Transverse colon (tissue), 4 donors: ENCODE results near the gene GLIPR2. TPM values are rescaled to one million over a fixed set of nuclear protein-coding genes. Genes with fewer than 3 reads are reported as not detected.

ENCODE experiments used
- DNase-seq: peaks from one replicate; pipeline ENCODE4 v3.0.0-alpha.2; 2019
- H3K27ac ChIP-seq, 4 donors: fragments of 200-600 bp; sonication (generic); 2 replicates each; pipeline ENCODE4 v1.5.1; 2016 to 2018; ENCODE audit warnings: inconsistent platforms in 4 of 4
- H3K27me3 ChIP-seq: fragments of 200-600 bp; sonication (generic); 2 replicates; pipeline ENCODE4 v1.5.1; 2017; ENCODE audit warnings: inconsistent platforms
- H3K36me3 ChIP-seq, 4 donors: fragments of 200-600 bp; sonication (generic); 2 replicates each; pipeline ENCODE4 v1.5.1; 2017 to 2019; ENCODE audit warnings: inconsistent platforms in 4 of 4
- H3K4me1 ChIP-seq, 4 donors: fragments of 200-600 bp; sonication (generic); 2 replicates each; pipeline ENCODE4 v1.5.1; 2017 to 2020; ENCODE audit warnings: inconsistent platforms in 4 of 4
- H3K4me3 ChIP-seq, 4 donors: fragments of 200-600 bp; sonication (generic); 1 replicate in 1 of 4; 2 replicates in 3 of 4; pipeline versions ENCODE4 v1.5.1 to v1.6.1; 2017 to 2019; ENCODE audit warnings: inconsistent platforms in 4 of 4
- H3K9me3 ChIP-seq, 2 donors: fragments of 200-600 bp; sonication (generic); 2 replicates each; pipeline ENCODE4 v1.5.1; 2017 to 2019; ENCODE audit warnings: inconsistent platforms in 2 of 2
- CTCF ChIP-seq, 5 experiments: fragments of 200-600 bp in 3 of 5; fragments of 450-650 bp in 2 of 5; sonication (generic) in 3 of 5; IDR thresholded peaks; 1 replicate in 2 of 5; 2 replicates in 3 of 5; pipeline ENCODE4 v1.5.1; 2016 to 2017; ENCODE audit warnings: antibody characterized with exemption in 5 of 5, inconsistent platforms in 3 of 5, mild to moderate bottlenecking in 2 of 5, moderate library complexity in 1 of 5
- EP300 ChIP-seq: sonication (generic); formaldehyde crosslinking; IDR thresholded peaks from one replicate; pipeline ENCODE4 v1.6.1; 2017; ENCODE audit warnings: antibody characterized with exemption, low read depth
- POLR2A ChIP-seq: fragments of 450-650 bp; IDR thresholded peaks from one replicate; pipeline ENCODE4 v1.6.1; 2016; ENCODE audit warnings: antibody characterized with exemption, mild to moderate bottlenecking, moderate library complexity
- POLR2AphosphoS5 ChIP-seq, 3 donors: sonication (generic); formaldehyde crosslinking; IDR thresholded peaks; one replicate each; pipeline ENCODE4 v1.6.1; 2016; ENCODE audit warnings: antibody characterized with exemption in 3 of 3
- WGBS, 2 donors: methylation state at CpG; one replicate each; pipeline ENCODE4 v1.1.5; 2018; ENCODE audit warnings: low coverage in 1 of 2; 5-methylcytosine and 5-hydroxymethylcytosine counted together
- in situ Hi-C, 4 donors: fragments of 200-750 bp; cut with MboI; loops; one replicate each; pipeline versions ENCODE4 v1.15.0 to v1.15.1; 2017; ENCODE audit warnings: low sequenced_read_pairs in 3 of 4, low pct_ligation_motif_present in 1 of 4, low pct_unique_long_range_greater_than_20kb in 1 of 4
- intact Hi-C: fragments of 100-400 bp; cut with DNase I; formaldehyde crosslinking; loops from one replicate; pipeline ENCODE4 v1.15.1; 2023; ENCODE audit warnings: low total_unique reads
- total RNA-seq, 4 donors: library from RNA; depleted of rRNA; stranded (reverse); fragments of >200 nt; gene quantifications; one replicate each; pipeline ENCODE4 v1.1.0, GENCODE V29; 2016

GLIPR2 gene
- total RNA-seq, 4 donors from 2014 or later = 9.7 to 40.4 (median 26.7) TPM

DNA sequence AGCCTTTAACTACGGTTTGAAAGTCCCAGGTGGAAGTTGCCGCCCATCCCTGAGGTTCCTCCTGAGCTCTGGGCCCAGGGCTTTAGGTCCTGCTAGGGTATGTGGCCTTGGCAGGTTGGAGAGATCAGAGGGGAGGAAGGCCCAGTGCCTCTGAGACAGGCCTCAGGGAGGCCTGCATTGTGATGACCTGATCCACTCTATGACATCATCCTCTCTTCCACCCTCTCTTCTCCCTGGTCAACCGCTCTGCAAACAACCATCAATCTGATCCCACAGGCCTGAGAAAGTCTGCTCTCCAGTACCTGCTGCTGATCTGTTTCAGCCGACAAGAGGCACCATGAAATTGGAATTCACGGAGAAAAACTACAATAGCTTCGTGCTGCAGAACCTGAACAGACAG, 32.6 kb downstream of the GLIPR2 start, which contains the start of gene CCIN:
Gene CCIN (plus strand): TSS at position 223 of the 400 bp plus-strand sequence. CDS start 115 bp downstream, at position 338.
- intact Hi-C loops (no loop called here), in situ Hi-C loops (loop anchor here (5.0 to 25.0 kb wide), 3 partner anchors 64 to 132 kb away; partner anchors contain the start of gene RECK (in 1 of the 4))
- H3K4me3 ChIP-seq = no peak within 1 kb of the TSS
- TF ChIP-seq CTCF (IDR thresholded peaks at IDR 0.05) (no peak), EP300 (no peak), POLR2AphosphoS5 (IDR thresholded peaks at IDR 0.05) (no peak), POLR2A (no peak)
- peaks cover 0 to 22% (median 11%) of the 10 kb centered on the region in 4 donors for H3K4me1 ChIP-seq
- H3K27me3 ChIP-seq = no peaks in the 10 kb centered on the region
- no peaks in the 10 kb centered on the region for H3K36me3 ChIP-seq
- no peaks in the 10 kb centered on the region for H3K9me3 ChIP-seq
- H3K27ac ChIP-seq = no peak within 1 kb of the TSS
- WGBS, 2 donors = 81 to 90% methylated on average over 2 to 6 of the region's 6 CpGs
- no peak for DNase-seq

DNA sequence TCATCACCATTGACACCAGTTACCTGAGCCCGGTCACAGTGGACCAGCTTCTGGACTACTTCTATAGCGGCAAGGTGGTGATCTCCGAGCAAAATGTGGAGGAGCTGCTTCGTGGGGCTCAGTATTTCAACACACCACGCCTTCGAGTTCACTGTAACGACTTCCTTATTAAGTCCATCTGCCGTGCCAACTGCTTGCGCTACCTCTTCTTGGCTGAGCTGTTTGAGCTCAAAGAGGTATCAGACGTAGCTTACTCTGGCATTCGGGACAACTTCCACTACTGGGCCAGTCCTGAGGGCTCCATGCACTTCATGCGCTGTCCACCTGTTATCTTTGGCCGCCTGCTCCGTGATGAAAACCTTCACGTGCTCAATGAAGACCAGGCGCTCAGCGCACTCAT, 33.2 kb downstream of the GLIPR2 start:
- Histone ChIP-seq H3K4me1 (peaks cover 0 to 20% (median 10%) of the 10 kb centered on the region in 4 donors), H3K9me3 (no peaks in the 10 kb centered on the region), H3K4me3 (no peak overlapping the region), H3K27me3 (no peaks in the 10 kb centered on the region), H3K36me3 (no peaks in the 10 kb centered on the region), H3K27ac (no peak overlapping the region)
- 88 to 93% methylated on average over 8 to 17 of the region's 17 CpGs for WGBS, 2 donors
- in situ Hi-C loops (loop anchor here (5.0 to 25.0 kb wide), 3 partner anchors 65 to 132 kb away; partner anchors contain the start of gene RECK (in 1 of the 4)), intact Hi-C loops (no loop called here)
- TF ChIP-seq POLR2AphosphoS5 (IDR thresholded peaks at IDR 0.05) (no peak), POLR2A (no peak), CTCF (IDR thresholded peaks at IDR 0.05) (no peak), EP300 (no peak)
- no peak for DNase-seq

GRCh38 chr9:36170531-36170930, 34.0 kb downstream of the GLIPR2 start:
- peaks cover 0 to 14% (median 8%) of the 10 kb centered on the region in 4 donors for H3K4me1 ChIP-seq
- no peaks in the 10 kb centered on the region for H3K27me3 ChIP-seq
- in situ Hi-C loops (loop anchor here in 1 of 4 donors (25.0 kb wide), 1 partner anchor 133 kb away; the partner anchor contains the start of gene RECK), intact Hi-C loops (no loop called here)
- no peak overlapping the region for H3K4me3 ChIP-seq
- TF ChIP-seq POLR2AphosphoS5 (IDR thresholded peaks at IDR 0.05) (no peak), CTCF (IDR thresholded peaks at IDR 0.05) (no peak), POLR2A (no peak), EP300 (no peak)
- no peak for DNase-seq
- H3K36me3 ChIP-seq = no peaks in the 10 kb centered on the region
- no peak overlapping the region for H3K27ac ChIP-seq
- no peaks in the 10 kb centered on the region for H3K9me3 ChIP-seq
- WGBS, 2 donors = 95% methylated on average over 13 of the region's 13 CpGs; no CpG with 5 or more reads in 1 of the 2 donors

DNA sequence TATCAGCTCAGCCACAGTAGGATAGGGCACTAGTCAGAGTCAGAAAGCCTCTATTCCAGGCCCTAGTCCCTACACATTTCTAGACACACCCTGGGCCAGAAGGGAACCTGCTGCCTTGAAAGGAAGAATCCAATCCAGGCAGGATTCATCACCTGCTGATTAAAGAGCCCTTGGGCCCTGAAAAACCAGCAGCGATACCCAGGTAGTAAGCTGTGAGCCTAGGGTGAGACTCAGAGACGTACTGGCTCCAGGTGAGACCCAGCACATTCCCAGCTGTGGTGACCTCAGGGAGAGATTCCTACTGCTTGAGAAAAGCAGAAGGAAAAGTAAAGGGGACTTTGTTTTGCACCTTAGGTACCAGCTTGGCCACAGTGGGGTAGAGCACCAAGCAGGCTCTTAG, 37.3 kb downstream of the GLIPR2 start:
- no peak for TF ChIP-seq CTCF (IDR thresholded peaks at IDR 0.05)
- no peak for TF ChIP-seq EP300
- TF ChIP-seq POLR2AphosphoS5 (IDR thresholded peaks at IDR 0.05) = no peak
- TF ChIP-seq POLR2A = no peak
- intact Hi-C loops = no loop called here
- no peaks in the 10 kb centered on the region for H3K36me3 ChIP-seq
- DNase-seq = no peak
- no peak overlapping the region for H3K27ac ChIP-seq
- in situ Hi-C loops = loop anchor here in 1 of 4 donors (25.0 kb wide), 1 partner anchor 137 kb away; the partner anchor contains the start of gene RECK
- no peaks in the 10 kb centered on the region for H3K4me1 ChIP-seq
- no peaks in the 10 kb centered on the region for H3K27me3 ChIP-seq
- no peaks in the 10 kb centered on the region for H3K9me3 ChIP-seq
- WGBS, 2 donors = 94% methylated on average over 2 of the region's 2 CpGs; no CpG with 5 or more reads in 1 of the 2 donors
- H3K4me3 ChIP-seq = no peak overlapping the region
